K562 (cell line): Measurements from ENCODE around the gene KIAA1614. TPM values are rescaled to one million over a fixed set of nuclear protein-coding genes. Genes with fewer than 3 reads are reported as not detected.
A peak's percentile ranks its signal among the peaks of the same experiment; 100 is the strongest.

Experiments used
- ATF7 ChIP-seq: fragments of 450-650 bp; IDR thresholded peaks from 2 replicates; pipeline ENCODE4 v1.7.1; 2014; ENCODE audit warnings: mild to moderate bottlenecking, moderate library complexity
- CC2D1A ChIP-seq: fragments of 450-650 bp; IDR thresholded peaks from 2 replicates; pipeline ENCODE4 v1.6.1; 2017; ENCODE audit warnings: mild to moderate bottlenecking
- CTBP1 ChIP-seq: fragments of 450-650 bp; IDR thresholded peaks from 2 replicates; pipeline ENCODE4 v1.6.1; 2016; ENCODE audit warnings: borderline replicate concordance
- FOXM1 ChIP-seq, 2 experiments: fragments of 450-650 bp in 1 of 2; sonication (generic) in 1 of 2; formaldehyde crosslinking in 1 of 2; IDR thresholded peaks; 2 replicates each; pipeline versions ENCODE4 v1.6.1 to v1.9.0; 2017 to 2022; ENCODE audit warnings: low read depth in 2 of 2, mild to moderate bottlenecking in 2 of 2, missing genetic modification reagents in 1 of 2, moderate library complexity in 1 of 2
- KDM5B ChIP-seq: fragments of 200-600 bp; sonication (generic); IDR thresholded peaks from 2 replicates; pipeline ENCODE4 v1.6.1; 2012; ENCODE audit warnings: low read depth, mild to moderate bottlenecking, moderate library complexity, low read length, control low read depth, inconsistent platforms; ENCODE audit not compliant: insufficient replicate concordance
- PML ChIP-seq: IDR thresholded peaks from 2 replicates; pipeline ENCODE4 v1.6.1; 2012; ENCODE audit warnings: low read length, inconsistent platforms
- POU5F1 ChIP-seq: fragments of 150-350 bp; IDR thresholded peaks from 2 replicates; pipeline ENCODE4 v1.6.1; 2014; ENCODE audit warnings: borderline replicate concordance, low read length, low read depth, mild to moderate bottlenecking; ENCODE audit not compliant: partially characterized antibody
- PYGO2 ChIP-seq: fragments of 450-650 bp; IDR thresholded peaks from 2 replicates; pipeline ENCODE4 v1.6.1; 2016; ENCODE audit warnings: mild to moderate bottlenecking, missing genetic modification characterization, moderate library complexity, missing compliant biosample characterization
- SNIP1 ChIP-seq: fragments of 450-650 bp; IDR thresholded peaks from 2 replicates; pipeline ENCODE4 v1.7.1; 2017; ENCODE audit warnings: low read depth, mild to moderate bottlenecking
- TEAD1 ChIP-seq, 2 experiments: fragments of 450-650 bp in 1 of 2; sonication (generic) in 1 of 2; formaldehyde crosslinking; IDR thresholded peaks; 2 replicates each; pipeline versions ENCODE4 v1.4.0 to v1.8.0; 2020 to 2022; ENCODE audit warnings: mild to moderate bottlenecking in 2 of 2, missing genetic modification reagents in 1 of 2
- TFAM ChIP-seq: fragments of 250-450 bp; sonication (Bioruptor Pico); conservative IDR thresholded peaks from 2 replicates; pipeline ENCODE4 v1.5.0; 2021; ENCODE audit warnings: mild to moderate bottlenecking, moderate library complexity
- ZC3H11A ChIP-seq: IDR thresholded peaks from 2 replicates; pipeline ENCODE4 v1.6.1; 2012; ENCODE audit warnings: low read depth, low read length, improper control_type of control experiment
- ZNF12 ChIP-seq: sonication (generic); formaldehyde crosslinking; IDR thresholded peaks from 2 replicates; pipeline ENCODE4 v1.4.0; 2020; ENCODE audit warnings: mild to moderate bottlenecking, missing genetic modification reagents
- ZNF778 ChIP-seq: fragments of 450-650 bp; formaldehyde crosslinking; IDR thresholded peaks from 2 replicates; pipeline ENCODE4 v1.4.0; 2020; ENCODE audit warnings: mild to moderate bottlenecking, moderate library complexity
- polyA plus RNA-seq, 8 experiments: library from polyadenylated mRNA; depleted of rRNA in 4 of 8; stranded (reverse) in 5 of 8; unstranded in 3 of 8; fragments of >200 nt; fragmentation: Nextera tagmentation in 2 of 8; fragmentation: Illumina TruSeq in 1 of 8; extraction: Ambion mirVana in 2 of 8; extraction: Trizol in 1 of 8; gene quantifications; 2 replicates each; pipeline versions ENCODE4 v1.2.1 to v1.2.3, GENCODE V29; 2011 to 2014; ENCODE audit warnings: inconsistent platforms in 1 of 8, missing spikeins in 1 of 8
- total RNA-seq, 7 experiments: library from RNA; depleted of rRNA in 6 of 7; stranded (reverse); fragments of >200 nt in 6 of 7; fragmentation: Illumina TruSeq in 2 of 7; extraction: Trizol in 2 of 7; gene quantifications; 2 replicates each; pipeline versions ENCODE4 v1.2.1 to v1.2.3, GENCODE V29; 2011 to 2021; ENCODE audit warnings: low replicate concordance in 1 of 7
- TF ChIP-seq, protein P1 (sequence below): fragments of 250-450 bp; sonication (Bioruptor Pico); IDR thresholded peaks from 2 replicates; pipeline ENCODE4 v1.9.0; 2021; ENCODE audit warnings: mild to moderate bottlenecking, inconsistent platforms
- TF ChIP-seq, protein P2 (sequence below): fragments of 450-650 bp; IDR thresholded peaks from 2 replicates; pipeline ENCODE4 v1.6.1; 2016; ENCODE audit warnings: missing biosample characterization, missing genetic modification characterization
- TF ChIP-seq, protein P3 (sequence below): fragments of 450-650 bp; IDR thresholded peaks from 2 replicates; pipeline ENCODE4 v1.6.1; 2014; ENCODE audit warnings: low read depth, mild to moderate bottlenecking, moderate library complexity, borderline replicate concordance
- TF ChIP-seq, protein P4 (sequence below): sonication (generic); formaldehyde crosslinking; IDR thresholded peaks from 2 replicates; pipeline ENCODE4 v1.8.0; 2023; ENCODE audit warnings: missing genetic modification reagents, mild to moderate bottlenecking, borderline replicate concordance

Gene KIAA1614
- total and polyA plus RNA-seq, 9 of the 15 experiments (the other 6 are each of a cell fraction or from before 2014, with no cell fraction given) = 0.01 to 1.1 (median 0.15) TPM; not detected in 1

DNA sequence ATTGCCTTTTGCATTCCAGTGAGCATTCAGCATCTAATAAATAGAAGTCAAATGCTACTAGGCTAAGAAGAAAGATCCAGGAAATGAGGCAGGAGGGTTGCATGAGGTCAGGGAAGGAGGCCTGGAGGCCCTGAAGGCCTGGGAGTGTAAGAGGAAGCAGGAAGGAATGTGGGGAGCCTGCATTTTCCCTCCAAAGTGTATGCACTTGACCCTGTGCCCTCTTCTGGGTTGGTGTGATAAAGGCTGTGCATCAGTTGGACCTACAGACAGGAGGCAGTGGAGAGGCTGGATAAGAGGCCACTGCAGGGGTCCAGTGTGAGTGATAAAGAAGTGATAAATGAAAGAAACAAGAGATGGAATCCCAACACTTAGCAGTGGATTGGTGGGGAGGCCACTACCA lies 20.4 kb downstream of the KIAA1614 start (continued):
- TF ChIP-seq, protein P1, sequence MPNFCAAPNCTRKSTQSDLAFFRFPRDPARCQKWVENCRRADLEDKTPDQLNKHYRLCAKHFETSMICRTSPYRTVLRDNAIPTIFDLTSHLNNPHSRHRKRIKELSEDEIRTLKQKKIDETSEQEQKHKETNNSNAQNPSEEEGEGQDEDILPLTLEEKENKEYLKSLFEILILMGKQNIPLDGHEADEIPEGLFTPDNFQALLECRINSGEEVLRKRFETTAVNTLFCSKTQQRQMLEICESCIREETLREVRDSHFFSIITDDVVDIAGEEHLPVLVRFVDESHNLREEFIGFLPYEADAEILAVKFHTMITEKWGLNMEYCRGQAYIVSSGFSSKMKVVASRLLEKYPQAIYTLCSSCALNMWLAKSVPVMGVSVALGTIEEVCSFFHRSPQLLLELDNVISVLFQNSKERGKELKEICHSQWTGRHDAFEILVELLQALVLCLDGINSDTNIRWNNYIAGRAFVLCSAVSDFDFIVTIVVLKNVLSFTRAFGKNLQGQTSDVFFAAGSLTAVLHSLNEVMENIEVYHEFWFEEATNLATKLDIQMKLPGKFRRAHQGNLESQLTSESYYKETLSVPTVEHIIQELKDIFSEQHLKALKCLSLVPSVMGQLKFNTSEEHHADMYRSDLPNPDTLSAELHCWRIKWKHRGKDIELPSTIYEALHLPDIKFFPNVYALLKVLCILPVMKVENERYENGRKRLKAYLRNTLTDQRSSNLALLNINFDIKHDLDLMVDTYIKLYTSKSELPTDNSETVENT (CRISPR knock-in tag) = no peak
- TF ChIP-seq CC2D1A (peak; percentile 76; the same call in 1 of the 2 replicates), CTBP1 (peak; percentile 93), KDM5B (no peak), POU5F1 (no peak), TFAM (no peak), ZNF778 (no peak), FOXM1 (IDR thresholded peaks at IDR 0.05; ENCODE audit: low read depth) (peak; percentile 78), FOXM1 (CRISPR knock-in tag; IDR thresholded peaks at IDR 0.05; ENCODE audit: low read depth) (no peak), PYGO2 (tag) (no peak), ZNF12 (CRISPR knock-in tag) (no peak), PML (peak; percentile 71; the same call in 1 of the 2 replicates), SNIP1 (no peak), ATF7 (peak; percentile 48; the same call in 1 of the 2 replicates), TEAD1 (CRISPR knock-in tag; IDR thresholded peaks at IDR 0.05) (peak; percentile 48 to 52; a peak in 2 of 4 replicates), ZC3H11A (no peak)
- TF ChIP-seq, protein P2, sequence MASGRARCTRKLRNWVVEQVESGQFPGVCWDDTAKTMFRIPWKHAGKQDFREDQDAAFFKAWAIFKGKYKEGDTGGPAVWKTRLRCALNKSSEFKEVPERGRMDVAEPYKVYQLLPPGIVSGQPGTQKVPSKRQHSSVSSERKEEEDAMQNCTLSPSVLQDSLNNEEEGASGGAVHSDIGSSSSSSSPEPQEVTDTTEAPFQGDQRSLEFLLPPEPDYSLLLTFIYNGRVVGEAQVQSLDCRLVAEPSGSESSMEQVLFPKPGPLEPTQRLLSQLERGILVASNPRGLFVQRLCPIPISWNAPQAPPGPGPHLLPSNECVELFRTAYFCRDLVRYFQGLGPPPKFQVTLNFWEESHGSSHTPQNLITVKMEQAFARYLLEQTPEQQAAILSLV = 0 out of 2 replicates have a peak, but pooled peaks have one; percentile 20
- TF ChIP-seq, protein P3, sequence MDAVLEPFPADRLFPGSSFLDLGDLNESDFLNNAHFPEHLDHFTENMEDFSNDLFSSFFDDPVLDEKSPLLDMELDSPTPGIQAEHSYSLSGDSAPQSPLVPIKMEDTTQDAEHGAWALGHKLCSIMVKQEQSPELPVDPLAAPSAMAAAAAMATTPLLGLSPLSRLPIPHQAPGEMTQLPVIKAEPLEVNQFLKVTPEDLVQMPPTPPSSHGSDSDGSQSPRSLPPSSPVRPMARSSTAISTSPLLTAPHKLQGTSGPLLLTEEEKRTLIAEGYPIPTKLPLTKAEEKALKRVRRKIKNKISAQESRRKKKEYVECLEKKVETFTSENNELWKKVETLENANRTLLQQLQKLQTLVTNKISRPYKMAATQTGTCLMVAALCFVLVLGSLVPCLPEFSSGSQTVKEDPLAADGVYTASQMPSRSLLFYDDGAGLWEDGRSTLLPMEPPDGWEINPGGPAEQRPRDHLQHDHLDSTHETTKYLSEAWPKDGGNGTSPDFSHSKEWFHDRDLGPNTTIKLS = no peak
- TF ChIP-seq, protein P4, sequence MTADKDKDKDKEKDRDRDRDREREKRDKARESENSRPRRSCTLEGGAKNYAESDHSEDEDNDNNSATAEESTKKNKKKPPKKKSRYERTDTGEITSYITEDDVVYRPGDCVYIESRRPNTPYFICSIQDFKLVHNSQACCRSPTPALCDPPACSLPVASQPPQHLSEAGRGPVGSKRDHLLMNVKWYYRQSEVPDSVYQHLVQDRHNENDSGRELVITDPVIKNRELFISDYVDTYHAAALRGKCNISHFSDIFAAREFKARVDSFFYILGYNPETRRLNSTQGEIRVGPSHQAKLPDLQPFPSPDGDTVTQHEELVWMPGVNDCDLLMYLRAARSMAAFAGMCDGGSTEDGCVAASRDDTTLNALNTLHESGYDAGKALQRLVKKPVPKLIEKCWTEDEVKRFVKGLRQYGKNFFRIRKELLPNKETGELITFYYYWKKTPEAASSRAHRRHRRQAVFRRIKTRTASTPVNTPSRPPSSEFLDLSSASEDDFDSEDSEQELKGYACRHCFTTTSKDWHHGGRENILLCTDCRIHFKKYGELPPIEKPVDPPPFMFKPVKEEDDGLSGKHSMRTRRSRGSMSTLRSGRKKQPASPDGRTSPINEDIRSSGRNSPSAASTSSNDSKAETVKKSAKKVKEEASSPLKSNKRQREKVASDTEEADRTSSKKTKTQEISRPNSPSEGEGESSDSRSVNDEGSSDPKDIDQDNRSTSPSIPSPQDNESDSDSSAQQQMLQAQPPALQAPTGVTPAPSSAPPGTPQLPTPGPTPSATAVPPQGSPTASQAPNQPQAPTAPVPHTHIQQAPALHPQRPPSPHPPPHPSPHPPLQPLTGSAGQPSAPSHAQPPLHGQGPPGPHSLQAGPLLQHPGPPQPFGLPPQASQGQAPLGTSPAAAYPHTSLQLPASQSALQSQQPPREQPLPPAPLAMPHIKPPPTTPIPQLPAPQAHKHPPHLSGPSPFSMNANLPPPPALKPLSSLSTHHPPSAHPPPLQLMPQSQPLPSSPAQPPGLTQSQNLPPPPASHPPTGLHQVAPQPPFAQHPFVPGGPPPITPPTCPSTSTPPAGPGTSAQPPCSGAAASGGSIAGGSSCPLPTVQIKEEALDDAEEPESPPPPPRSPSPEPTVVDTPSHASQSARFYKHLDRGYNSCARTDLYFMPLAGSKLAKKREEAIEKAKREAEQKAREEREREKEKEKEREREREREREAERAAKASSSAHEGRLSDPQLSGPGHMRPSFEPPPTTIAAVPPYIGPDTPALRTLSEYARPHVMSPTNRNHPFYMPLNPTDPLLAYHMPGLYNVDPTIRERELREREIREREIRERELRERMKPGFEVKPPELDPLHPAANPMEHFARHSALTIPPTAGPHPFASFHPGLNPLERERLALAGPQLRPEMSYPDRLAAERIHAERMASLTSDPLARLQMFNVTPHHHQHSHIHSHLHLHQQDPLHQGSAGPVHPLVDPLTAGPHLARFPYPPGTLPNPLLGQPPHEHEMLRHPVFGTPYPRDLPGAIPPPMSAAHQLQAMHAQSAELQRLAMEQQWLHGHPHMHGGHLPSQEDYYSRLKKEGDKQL = no peak
